ENCODE data around the gene CNTLN. TPM values are rescaled to one million over a fixed set of nuclear protein-coding genes. Genes with fewer than 3 reads are reported as not detected.

Gene CNTLN
- total and polyA plus RNA-seq, 2 experiments from 2014 or later, result 17.7 to 21.8 TPM

DNA sequence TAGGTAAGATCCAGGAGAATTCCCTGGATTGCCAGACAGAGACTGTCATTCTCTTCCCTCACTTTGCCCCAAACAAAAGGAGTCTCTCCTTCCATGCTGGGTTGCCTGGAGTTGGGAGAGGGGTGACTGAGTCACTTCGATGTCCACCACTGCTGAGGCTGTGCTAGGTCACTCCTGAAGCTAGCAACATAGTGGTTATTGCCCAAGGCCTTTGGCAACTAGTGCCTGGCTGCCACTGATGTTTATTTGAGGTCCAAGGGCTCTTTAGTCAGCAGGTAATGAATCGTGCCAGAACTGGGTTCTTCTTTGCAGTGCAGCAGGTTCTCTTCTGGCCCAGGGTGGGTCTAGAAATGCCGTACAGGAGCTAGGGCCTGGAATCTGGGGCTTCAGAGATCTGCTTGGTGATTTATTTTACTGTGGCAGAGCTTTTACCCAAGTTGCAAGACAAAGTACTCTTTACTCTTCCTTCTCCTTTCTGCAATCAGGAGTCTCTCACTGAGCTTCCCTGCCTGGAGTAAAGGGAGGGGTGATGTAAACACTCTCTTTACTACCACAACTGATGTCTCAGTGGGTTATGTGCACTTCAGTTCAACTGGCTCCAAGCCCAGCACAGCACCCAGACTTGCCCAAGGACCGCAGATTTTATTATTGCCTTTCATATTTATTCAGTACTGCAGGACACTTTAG lies 288.3 kb downstream of the CNTLN start (continued):
- TF ChIP-seq, protein P1, sequence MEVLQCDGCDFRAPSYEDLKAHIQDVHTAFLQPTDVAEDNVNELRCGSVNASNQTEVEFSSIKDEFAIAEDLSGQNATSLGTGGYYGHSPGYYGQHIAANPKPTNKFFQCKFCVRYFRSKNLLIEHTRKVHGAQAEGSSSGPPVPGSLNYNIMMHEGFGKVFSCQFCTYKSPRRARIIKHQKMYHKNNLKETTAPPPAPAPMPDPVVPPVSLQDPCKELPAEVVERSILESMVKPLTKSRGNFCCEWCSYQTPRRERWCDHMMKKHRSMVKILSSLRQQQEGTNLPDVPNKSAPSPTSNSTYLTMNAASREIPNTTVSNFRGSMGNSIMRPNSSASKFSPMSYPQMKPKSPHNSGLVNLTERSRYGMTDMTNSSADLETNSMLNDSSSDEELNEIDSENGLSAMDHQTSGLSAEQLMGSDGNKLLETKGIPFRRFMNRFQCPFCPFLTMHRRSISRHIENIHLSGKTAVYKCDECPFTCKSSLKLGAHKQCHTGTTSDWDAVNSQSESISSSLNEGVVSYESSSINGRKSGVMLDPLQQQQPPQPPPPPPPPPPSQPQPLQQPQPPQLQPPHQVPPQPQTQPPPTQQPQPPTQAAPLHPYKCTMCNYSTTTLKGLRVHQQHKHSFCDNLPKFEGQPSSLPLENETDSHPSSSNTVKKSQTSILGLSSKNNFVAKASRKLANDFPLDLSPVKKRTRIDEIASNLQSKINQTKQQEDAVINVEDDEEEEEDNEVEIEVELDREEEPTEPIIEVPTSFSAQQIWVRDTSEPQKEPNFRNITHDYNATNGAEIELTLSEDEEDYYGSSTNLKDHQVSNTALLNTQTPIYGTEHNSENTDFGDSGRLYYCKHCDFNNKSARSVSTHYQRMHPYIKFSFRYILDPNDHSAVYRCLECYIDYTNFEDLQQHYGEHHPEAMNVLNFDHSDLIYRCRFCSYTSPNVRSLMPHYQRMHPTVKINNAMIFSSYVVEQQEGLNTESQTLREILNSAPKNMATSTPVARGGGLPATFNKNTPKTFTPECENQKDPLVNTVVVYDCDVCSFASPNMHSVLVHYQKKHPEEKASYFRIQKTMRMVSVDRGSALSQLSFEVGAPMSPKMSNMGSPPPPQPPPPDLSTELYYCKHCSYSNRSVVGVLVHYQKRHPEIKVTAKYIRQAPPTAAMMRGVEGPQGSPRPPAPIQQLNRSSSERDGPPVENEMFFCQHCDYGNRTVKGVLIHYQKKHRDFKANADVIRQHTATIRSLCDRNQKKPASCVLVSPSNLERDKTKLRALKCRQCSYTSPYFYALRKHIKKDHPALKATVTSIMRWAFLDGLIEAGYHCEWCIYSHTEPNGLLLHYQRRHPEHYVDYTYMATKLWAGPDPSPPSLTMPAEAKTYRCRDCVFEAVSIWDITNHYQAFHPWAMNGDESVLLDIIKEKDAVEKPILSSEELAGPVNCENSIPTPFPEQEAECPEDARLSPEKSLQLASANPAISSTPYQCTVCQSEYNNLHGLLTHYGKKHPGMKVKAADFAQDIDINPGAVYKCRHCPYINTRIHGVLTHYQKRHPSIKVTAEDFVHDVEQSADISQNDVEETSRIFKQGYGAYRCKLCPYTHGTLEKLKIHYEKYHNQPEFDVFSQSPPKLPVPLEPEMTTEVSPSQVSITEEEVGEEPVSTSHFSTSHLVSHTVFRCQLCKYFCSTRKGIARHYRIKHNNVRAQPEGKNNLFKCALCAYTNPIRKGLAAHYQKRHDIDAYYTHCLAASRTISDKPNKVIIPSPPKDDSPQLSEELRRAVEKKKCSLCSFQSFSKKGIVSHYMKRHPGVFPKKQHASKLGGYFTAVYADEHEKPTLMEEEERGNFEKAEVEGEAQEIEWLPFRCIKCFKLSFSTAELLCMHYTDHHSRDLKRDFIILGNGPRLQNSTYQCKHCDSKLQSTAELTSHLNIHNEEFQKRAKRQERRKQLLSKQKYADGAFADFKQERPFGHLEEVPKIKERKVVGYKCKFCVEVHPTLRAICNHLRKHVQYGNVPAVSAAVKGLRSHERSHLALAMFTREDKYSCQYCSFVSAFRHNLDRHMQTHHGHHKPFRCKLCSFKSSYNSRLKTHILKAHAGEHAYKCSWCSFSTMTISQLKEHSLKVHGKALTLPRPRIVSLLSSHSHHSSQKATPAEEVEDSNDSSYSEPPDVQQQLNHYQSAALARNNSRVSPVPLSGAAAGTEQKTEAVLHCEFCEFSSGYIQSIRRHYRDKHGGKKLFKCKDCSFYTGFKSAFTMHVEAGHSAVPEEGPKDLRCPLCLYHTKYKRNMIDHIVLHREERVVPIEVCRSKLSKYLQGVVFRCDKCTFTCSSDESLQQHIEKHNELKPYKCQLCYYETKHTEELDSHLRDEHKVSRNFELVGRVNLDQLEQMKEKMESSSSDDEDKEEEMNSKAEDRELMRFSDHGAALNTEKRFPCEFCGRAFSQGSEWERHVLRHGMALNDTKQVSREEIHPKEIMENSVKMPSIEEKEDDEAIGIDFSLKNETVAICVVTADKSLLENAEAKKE (CRISPR knock-in tag; IDR thresholded peaks at IDR 0.05), result no peak
- TF ChIP-seq NANOG (IDR thresholded peaks at IDR 0.05; ENCODE audit: borderline replicate concordance), result no peak
- TF ChIP-seq ZNF331 (CRISPR knock-in tag; IDR thresholded peaks at IDR 0.05; ENCODE audit: low read depth), result no peak
- no peak for TF ChIP-seq JUNB (IDR thresholded peaks at IDR 0.05; ENCODE audit: unreplicated experiment)
- TF ChIP-seq EZH2phosphoT487 (IDR thresholded peaks at IDR 0.05; ENCODE audit: unreplicated experiment), result no peak
- no peak for TF ChIP-seq EZH2 (IDR thresholded peaks at IDR 0.05; ENCODE audit: low read depth, unreplicated experiment)
- TF ChIP-seq ZNF114 (CRISPR knock-in tag; IDR thresholded peaks at IDR 0.05), result no peak
- TF ChIP-seq CREB1 (CRISPR knock-in tag; IDR thresholded peaks at IDR 0.05; ENCODE audit: low read depth), result no peak

- H3K79me2 ChIP-seq (replicated peaks; ENCODE audit: insufficient read depth), result no peaks in the 10 kb centered on the region
- H3K4me1 ChIP-seq (ENCODE audit: insufficient read depth), result peaks cover 15% of the 10 kb centered on the region; the same call in 1 of the 2 replicates
- H3K27ac ChIP-seq (ENCODE audit: low read depth), result no peak overlapping the region
- no peak overlapping the region for H3K4me3 ChIP-seq
- no peak overlapping the region for H3K4me3 Mint-ChIP-seq
- H3K36me3 ChIP-seq (ENCODE audit: insufficient read depth), result no peaks in the 10 kb centered on the region
- no peaks in the 10 kb centered on the region for H3K27me3 Mint-ChIP-seq (ENCODE audit: insufficient read depth, low read depth, poor library complexity)
- H2AFZ ChIP-seq, result no peak overlapping the region
- no peak for DNase-seq (ENCODE audit: low spot score)
- no peaks in the 10 kb centered on the region for H4K20me1 ChIP-seq (replicated peaks; ENCODE audit: insufficient read depth)
- no peaks in the 10 kb centered on the region for H3K9me3 Mint-ChIP-seq
- peaks cover 13% of the 10 kb centered on the region for H3K4me1 Mint-ChIP-seq
- no peak overlapping the region; the same call in 1 of the 2 replicates for H3K27ac Mint-ChIP-seq
- no peaks in the 10 kb centered on the region for H3K9me2 ChIP-seq (ENCODE audit: insufficient read depth)
- no peaks in the 10 kb centered on the region for H3K36me3 Mint-ChIP-seq (ENCODE audit: low read depth)
- no peaks in the 10 kb centered on the region for H3K27me3 ChIP-seq (ENCODE audit: insufficient read depth)
- H3F3A ChIP-seq (replicated peaks; ENCODE audit: low read depth), result no peaks in the 10 kb centered on the region
- no peak overlapping the region for H3K4me2 ChIP-seq
- peak; percentile 53 for ATAC-seq
- TF ChIP-seq, protein P1 (CRISPR knock-in tag; IDR thresholded peaks at IDR 0.05), result no peak
- TF ChIP-seq ZNF114 (CRISPR knock-in tag; IDR thresholded peaks at IDR 0.05) (no peak), POLR2AphosphoS5 (IDR thresholded peaks at IDR 0.05; ENCODE audit: low read depth) (no peak), NANOG (IDR thresholded peaks at IDR 0.05; ENCODE audit: borderline replicate concordance) (no peak)
Measured at GRCh38 chr9:17423681-17424011, 288.8 kb downstream of the CNTLN start.
